Sigmoid colon (tissue), 7 donors: ENCODE data around the gene COL4A6. TPM values are rescaled to one million over a fixed set of nuclear protein-coding genes. Genes with fewer than 3 reads are reported as not detected.

Experiments
- DNase-seq: peaks from one replicate; pipeline ENCODE4 v3.0.0-alpha.2; 2019
- H3K27ac ChIP-seq, 4 donors: fragments of 200-600 bp; sonication (generic); one replicate each; pipeline ENCODE4 v1.5.1; 2016 to 2019; ENCODE audit warnings: mild to moderate bottlenecking in 1 of 4
- H3K27me3 ChIP-seq, 3 donors: fragments of 200-600 bp; sonication (generic); one replicate each; pipeline ENCODE4 v1.5.1; 2019; ENCODE audit warnings: mild to moderate bottlenecking in 1 of 3
- H3K36me3 ChIP-seq, 4 donors: fragments of 200-600 bp; sonication (generic); one replicate each; pipeline ENCODE4 v1.5.1; 2016 to 2019
- H3K4me1 ChIP-seq, 4 donors: fragments of 200-600 bp; sonication (generic); one replicate each; pipeline ENCODE4 v1.5.1; 2017 to 2019
- H3K4me3 ChIP-seq, 4 donors: fragments of 200-600 bp; sonication (generic); one replicate each; pipeline ENCODE4 v1.5.1; 2017 to 2019; ENCODE audit warnings: mild to moderate bottlenecking in 2 of 4, moderate library complexity in 1 of 4
- H3K9me3 ChIP-seq, 4 donors: fragments of 200-600 bp in 3 of 4; sonication (generic) in 3 of 4; one replicate each; pipeline versions ENCODE4 v1.5.1 to v1.6.1; 2013 to 2019
- EP300 ChIP-seq, 4 donors: sonication (generic); formaldehyde crosslinking; IDR thresholded peaks; one replicate each; pipeline ENCODE4 v1.6.1; 2017; ENCODE audit warnings: antibody characterized with exemption in 4 of 4
- POLR2A ChIP-seq, 2 donors: fragments of 450-650 bp; IDR thresholded peaks; one replicate each; pipeline ENCODE4 v1.6.1; 2016; ENCODE audit warnings: antibody characterized with exemption in 2 of 2, mild to moderate bottlenecking in 2 of 2, moderate library complexity in 2 of 2
- POLR2AphosphoS5 ChIP-seq, 4 donors: sonication (generic); formaldehyde crosslinking; IDR thresholded peaks; one replicate each; pipeline ENCODE4 v1.6.1; 2017; ENCODE audit warnings: antibody characterized with exemption in 4 of 4
- WGBS, 2 donors: extraction: QIAGEN DNeasy Blood & Tissue Kit; methylation state at CpG; one replicate each; pipeline ENCODE4 v1.1.7; 2013; 5-methylcytosine and 5-hydroxymethylcytosine counted together
- intact Hi-C: fragments of 100-400 bp; cut with DNase I; formaldehyde crosslinking; loops from one replicate; pipeline ENCODE4 v1.15.1; 2023
- polyA plus RNA-seq, 3 donors: library from polyadenylated mRNA; stranded (reverse); fragments of 200-250 nt; gene quantifications; one replicate each; pipeline ENCODE4 v1.2.3, GENCODE V29; 2013
- total RNA-seq, 4 donors: library from RNA; depleted of rRNA; stranded (reverse); fragments of >200 nt; gene quantifications; one replicate each; pipeline ENCODE4 v1.1.0, GENCODE V29; 2016
- TF ChIP-seq, protein P1 (sequence below), 4 experiments: fragments of 450-650 bp in 3 of 4; fragments of 200-600 bp in 1 of 4; IDR thresholded peaks; one replicate each; pipeline ENCODE4 v1.5.1; 2016 to 2019; ENCODE audit warnings: antibody characterized with exemption in 4 of 4, mild to moderate bottlenecking in 3 of 4, moderate library complexity in 2 of 4
- donor health status: healthy with polysubstance abuse.
- donor health status: Bipolar disorder and iron deficiency.
- donor health status: healthy.

COL4A6 gene
- total and polyA plus RNA-seq, 7 donors: 0.16 to 3.0 (median 0.36) TPM

DNA sequence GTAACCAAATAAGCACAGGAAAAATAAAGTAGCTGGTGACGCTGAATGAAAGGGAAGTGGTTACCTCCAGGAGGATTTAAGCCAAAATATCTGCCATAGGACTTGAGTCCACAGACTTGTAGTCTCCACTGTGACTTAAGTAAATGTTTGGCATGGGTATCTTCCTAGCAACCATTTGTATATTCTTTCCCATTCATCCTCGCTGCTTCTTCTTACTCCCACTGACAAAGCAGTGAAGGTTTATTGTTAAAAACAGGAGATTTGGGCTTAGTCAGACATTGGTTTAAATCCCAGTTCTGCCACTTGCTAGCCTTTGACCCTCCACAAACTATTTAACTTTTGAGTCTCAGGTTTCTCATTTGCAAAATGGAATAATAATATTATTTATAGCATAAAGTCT, 22.3 kb downstream of the COL4A6 start:
- H3K4me3 ChIP-seq: no peak overlapping the region
- no peaks in the 10 kb centered on the region for H3K9me3 ChIP-seq
- TF ChIP-seq, protein P1, sequence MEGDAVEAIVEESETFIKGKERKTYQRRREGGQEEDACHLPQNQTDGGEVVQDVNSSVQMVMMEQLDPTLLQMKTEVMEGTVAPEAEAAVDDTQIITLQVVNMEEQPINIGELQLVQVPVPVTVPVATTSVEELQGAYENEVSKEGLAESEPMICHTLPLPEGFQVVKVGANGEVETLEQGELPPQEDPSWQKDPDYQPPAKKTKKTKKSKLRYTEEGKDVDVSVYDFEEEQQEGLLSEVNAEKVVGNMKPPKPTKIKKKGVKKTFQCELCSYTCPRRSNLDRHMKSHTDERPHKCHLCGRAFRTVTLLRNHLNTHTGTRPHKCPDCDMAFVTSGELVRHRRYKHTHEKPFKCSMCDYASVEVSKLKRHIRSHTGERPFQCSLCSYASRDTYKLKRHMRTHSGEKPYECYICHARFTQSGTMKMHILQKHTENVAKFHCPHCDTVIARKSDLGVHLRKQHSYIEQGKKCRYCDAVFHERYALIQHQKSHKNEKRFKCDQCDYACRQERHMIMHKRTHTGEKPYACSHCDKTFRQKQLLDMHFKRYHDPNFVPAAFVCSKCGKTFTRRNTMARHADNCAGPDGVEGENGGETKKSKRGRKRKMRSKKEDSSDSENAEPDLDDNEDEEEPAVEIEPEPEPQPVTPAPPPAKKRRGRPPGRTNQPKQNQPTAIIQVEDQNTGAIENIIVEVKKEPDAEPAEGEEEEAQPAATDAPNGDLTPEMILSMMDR (IDR thresholded peaks at IDR 0.05): no peak
- TF ChIP-seq EP300 (IDR thresholded peaks at IDR 0.05): no peak
- TF ChIP-seq POLR2AphosphoS5 (IDR thresholded peaks at IDR 0.05): no peak
- TF ChIP-seq POLR2A (IDR thresholded peaks at IDR 0.05): no peak
- peak overlapping the region in 1 of 4 donors; percentile 14 for H3K27ac ChIP-seq
- H3K27me3 ChIP-seq: no peaks in the 10 kb centered on the region
- 58 to 77% methylated on average over 2 of the region's 2 CpGs for WGBS, 2 donors
- no peaks in the 10 kb centered on the region for H3K36me3 ChIP-seq
- intact Hi-C loops: no loop called here
- no peak for DNase-seq
- no peaks in the 10 kb centered on the region for H3K4me1 ChIP-seq

DNA sequence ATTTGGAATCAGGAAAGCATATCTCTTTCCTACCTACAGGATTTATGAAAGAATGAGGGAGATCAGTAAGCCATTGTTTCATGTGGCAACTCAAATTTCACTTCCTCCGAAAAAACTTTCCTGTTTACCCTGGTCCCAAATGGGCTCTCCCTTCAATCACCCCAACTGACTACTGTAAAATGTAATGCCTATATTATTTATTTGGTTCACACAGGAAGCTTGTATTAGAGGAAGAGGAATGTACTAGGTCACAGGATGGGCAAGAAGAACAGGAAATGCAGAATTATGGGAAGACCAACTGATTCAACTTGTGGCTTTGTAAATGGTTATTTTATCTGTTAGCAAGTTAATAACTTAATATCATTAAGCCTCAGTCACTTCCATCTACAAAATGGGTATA, 23.1 kb downstream of the COL4A6 start:
- TF ChIP-seq, protein P1 (IDR thresholded peaks at IDR 0.05): no peak
- TF ChIP-seq POLR2A (IDR thresholded peaks at IDR 0.05): no peak
- TF ChIP-seq EP300 (IDR thresholded peaks at IDR 0.05): no peak
- no peak for TF ChIP-seq POLR2AphosphoS5 (IDR thresholded peaks at IDR 0.05)
- Histone ChIP-seq H3K27me3 (no peaks in the 10 kb centered on the region), H3K4me1 (no peaks in the 10 kb centered on the region), H3K4me3 (no peak overlapping the region), H3K9me3 (no peaks in the 10 kb centered on the region), H3K36me3 (no peaks in the 10 kb centered on the region), H3K27ac (peak overlapping the region in 1 of 4 donors; percentile 14)
- WGBS, 2 donors: 83 to 90% methylated on average over 1 of the region's 1 CpG
- intact Hi-C loops: no loop called here
- DNase-seq: no peak

DNA sequence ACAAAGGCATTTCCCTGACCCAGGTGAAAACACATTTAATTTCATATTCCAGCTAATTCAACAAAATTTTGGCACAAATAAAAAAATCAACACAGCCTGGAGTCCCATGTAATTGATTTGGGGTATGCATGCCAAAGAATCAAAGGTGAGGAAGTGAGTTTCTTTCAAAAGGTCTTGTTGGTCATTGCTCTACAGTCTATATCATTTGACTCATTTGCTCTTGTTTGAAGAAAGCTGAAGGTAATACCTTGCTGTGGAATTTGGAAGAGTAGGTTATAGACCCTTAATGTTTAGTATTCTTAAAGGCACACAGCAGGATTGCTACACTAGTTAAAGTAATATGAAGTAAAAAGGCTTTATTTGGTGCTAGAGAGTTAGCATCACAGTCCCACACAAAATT, 25.4 kb downstream of the COL4A6 start:
- H3K4me1 ChIP-seq: no peaks in the 10 kb centered on the region
- intact Hi-C loops: no loop called here
- no peaks in the 10 kb centered on the region for H3K9me3 ChIP-seq
- DNase-seq: no peak
- no peaks in the 10 kb centered on the region for H3K27me3 ChIP-seq
- no peak overlapping the region for H3K27ac ChIP-seq
- TF ChIP-seq POLR2AphosphoS5 (IDR thresholded peaks at IDR 0.05) (no peak), EP300 (IDR thresholded peaks at IDR 0.05) (no peak), POLR2A (IDR thresholded peaks at IDR 0.05) (no peak)
- TF ChIP-seq, protein P1 (IDR thresholded peaks at IDR 0.05): no peak
- H3K36me3 ChIP-seq: no peaks in the 10 kb centered on the region
- no peak overlapping the region for H3K4me3 ChIP-seq

DNA sequence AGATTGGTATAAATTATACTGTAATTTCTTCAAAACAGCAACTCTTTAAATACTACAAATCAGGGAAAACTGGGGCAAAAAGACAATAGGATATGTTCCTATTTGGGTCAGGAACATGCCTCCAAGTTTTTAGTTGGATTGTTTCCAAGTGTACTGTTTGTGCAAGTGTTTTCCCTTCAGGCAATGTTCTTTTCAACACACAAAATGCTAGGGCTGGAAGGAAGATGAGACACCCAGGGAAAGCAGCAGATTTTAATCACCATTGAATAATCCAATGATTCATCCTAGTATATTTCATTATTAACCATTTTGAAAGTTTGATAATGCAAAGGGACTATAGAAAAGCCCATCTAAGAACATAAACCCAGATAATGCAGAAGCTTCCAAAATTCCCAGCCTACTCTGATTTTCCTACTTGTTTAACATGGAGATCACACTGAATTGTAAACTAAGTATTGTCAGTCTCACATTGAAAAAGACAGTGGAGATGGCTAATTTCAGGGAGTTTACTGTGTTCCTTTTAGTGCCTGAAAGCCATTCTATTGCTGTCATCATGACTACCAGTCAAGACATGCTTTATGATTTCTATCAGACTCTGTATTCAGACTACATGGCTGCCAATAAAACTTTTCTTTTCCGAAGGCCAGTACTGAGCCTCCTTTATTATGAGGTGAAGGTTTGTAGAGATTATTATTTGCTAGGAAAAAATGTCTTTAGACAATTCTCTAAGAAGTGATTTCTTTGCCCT, 38.6 kb downstream of the COL4A6 start:
- Histone ChIP-seq H3K4me3 (no peak overlapping the region), H3K27ac (no peak overlapping the region), H3K27me3 (no peaks in the 10 kb centered on the region), H3K9me3 (no peaks in the 10 kb centered on the region), H3K4me1 (no peaks in the 10 kb centered on the region), H3K36me3 (no peaks in the 10 kb centered on the region)
- TF ChIP-seq POLR2AphosphoS5 (IDR thresholded peaks at IDR 0.05): no peak
- no peak for TF ChIP-seq POLR2A (IDR thresholded peaks at IDR 0.05)
- no peak for TF ChIP-seq EP300 (IDR thresholded peaks at IDR 0.05)
- intact Hi-C loops: no loop called here
- 21 to 74% methylated on average over 1 of the region's 1 CpG for WGBS, 2 donors
- no peak for DNase-seq

DNA sequence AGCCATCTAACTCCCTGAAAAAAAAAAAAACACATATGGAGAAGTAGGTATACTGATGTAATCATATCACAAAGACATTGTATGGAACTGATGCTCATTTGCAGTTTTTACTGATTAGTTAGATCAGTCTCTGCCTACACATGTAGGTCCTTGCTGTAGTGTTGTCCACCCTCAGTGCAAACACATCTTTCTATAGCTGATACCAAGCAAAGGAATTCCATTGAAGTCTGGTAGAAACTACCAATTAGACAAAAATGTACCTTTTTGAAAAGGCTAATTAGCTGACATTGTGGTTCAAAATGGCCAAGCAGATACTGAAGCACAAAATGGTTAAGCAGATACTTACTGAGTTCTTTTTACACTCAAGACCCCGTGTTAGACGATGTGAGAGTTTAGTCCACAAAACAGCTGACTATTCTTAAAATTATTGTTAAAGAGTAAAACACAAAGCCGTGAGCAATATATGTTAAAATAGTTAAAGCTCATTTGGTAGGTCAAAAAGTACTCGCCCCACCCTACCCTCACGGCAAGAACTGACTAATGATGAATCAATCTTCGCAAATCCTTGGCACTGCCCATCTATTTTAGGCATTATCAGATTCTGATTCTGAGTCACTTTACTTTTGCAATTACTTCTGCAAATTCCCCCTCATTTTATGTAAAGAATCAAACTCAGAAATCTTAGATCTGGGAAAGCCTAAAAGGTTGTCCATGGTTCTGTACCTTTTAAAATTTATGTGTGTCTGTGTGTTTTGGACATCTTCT, 40.4 kb downstream of the COL4A6 start:
- intact Hi-C loops: no loop called here
- no peak overlapping the region for H3K27ac ChIP-seq
- no peak overlapping the region for H3K4me3 ChIP-seq
- DNase-seq: no peak
- 84 to 87% methylated on average over 6 of the region's 6 CpGs for WGBS, 2 donors
- H3K4me1 ChIP-seq: no peaks in the 10 kb centered on the region
- TF ChIP-seq EP300 (IDR thresholded peaks at IDR 0.05) (no peak), POLR2AphosphoS5 (IDR thresholded peaks at IDR 0.05) (no peak), POLR2A (IDR thresholded peaks at IDR 0.05) (no peak)
- TF ChIP-seq, protein P1 (IDR thresholded peaks at IDR 0.05): no peak
- no peaks in the 10 kb centered on the region for H3K9me3 ChIP-seq
- no peaks in the 10 kb centered on the region for H3K36me3 ChIP-seq
- no peaks in the 10 kb centered on the region for H3K27me3 ChIP-seq
